Suppressor macrophage treated with lipopolysaccharide for 4 hours (primary cell): ENCODE data around the gene ABHD6.
"Not testable (repeated sequence)": the region's sequence is repeated elsewhere in the genome, so short reads cannot be mapped to it uniquely, and the experiment has no call there.

ENCODE experiments used
- DNase-seq: peaks from one replicate; pipeline ENCODE4 v3.0.0-alpha.2; 2020

Gene ABHD6

DNA sequence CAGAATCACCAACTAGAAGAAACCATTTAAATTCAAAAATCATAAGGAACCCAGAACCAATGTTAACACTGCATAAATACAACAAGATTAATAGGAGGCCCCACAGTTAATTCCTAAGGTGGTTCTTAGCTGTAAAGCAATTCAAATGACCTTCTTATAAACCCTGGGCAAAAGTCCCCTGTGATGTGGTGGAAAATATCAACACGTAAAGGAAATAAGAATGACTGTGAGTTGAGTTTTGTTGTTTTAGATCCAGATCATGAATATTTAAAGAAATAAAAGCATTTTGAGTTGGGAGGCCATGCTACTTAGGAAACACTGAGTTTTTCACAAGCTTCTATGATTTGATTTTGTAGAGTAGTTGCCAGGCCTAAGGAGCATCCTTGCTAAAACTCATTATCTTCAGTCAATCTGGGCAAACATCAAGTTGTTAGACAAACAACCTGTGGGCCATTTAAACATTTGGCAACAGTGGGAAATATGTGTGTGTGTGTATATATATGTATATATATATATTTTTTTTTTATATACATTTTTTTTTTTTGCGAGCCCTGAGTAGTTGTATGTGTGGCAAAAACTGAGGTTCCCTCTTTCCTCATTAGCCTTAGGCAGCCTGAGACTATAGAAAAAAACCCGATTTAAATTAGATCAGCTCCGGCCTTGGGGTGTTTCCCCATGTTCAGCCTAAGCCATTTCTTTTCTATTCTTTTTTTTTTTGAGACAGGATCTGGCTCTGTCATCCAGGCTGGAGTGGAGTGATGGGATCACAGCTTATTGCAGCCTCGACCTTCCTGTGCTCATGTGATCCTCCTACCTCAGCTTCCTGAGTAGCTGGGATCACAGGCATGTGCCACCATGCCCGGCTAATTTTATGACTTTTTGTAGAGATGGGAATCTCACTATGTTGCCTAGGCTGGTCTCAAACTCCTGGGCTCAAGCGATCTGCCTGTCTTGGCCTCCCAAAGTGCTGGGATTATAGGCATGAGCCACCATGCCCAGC is 87.1 kb downstream of the ABHD6 start:
- DNase-seq, result no peak

DNA sequence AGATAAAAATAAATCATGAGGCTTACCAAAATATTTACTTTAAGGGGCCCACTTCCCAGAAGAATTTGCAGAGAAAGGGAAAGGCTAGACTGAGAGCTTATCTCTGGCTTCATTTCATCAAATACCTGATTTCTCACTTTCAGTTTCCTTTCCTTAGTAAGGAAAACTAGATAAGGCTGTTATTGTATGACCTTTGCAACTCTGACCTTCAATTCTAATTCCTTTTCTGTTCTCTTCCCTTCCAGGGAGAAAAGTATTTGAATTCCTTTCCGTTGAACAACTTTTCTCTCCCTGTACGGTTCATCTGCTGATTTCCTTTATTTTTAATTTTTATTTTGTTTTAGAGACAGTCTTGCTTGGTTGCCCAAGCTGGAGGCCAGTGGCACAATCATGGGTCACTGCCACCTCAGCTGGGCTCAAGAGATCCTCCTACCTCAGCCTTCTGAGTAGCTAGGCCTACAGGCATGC is 88.0 kb downstream of the ABHD6 start:
- no peak for DNase-seq

DNA sequence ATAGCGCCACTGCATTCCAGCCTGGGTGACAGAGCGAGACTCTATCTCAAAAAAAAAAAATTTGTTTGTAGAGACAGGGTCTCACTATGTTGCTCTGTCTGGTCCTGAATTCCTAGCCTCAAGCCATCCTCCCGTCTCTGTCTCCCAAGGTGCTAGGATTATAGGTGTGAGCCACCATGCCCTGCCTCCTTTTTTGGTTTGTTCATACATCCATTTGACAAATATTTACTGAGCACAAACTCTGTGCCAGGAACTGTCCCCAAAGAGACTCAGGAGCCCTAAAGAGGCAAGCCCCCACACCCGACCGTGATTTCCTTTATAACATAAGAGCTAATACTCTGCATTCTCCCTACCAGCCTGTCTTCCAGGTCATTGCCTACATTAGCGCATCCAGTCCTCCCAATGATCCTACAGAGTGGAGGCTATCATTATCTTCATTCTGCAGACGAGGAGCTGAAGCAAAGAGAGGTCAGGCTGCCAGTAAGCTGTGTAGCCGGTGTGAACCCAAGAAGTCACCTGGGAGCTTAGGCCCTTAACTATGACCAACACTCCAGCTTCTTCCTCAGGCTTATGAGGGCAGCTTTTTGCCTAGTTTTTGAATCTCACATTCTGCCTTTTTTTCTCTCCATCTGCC is 88.8 kb downstream of the ABHD6 start:
- no peak for DNase-seq

- no peak for DNase-seq
These were observed 91.7 kb downstream of the ABHD6 start for GRCh38 chr3:58329150-58329921.

DNA sequence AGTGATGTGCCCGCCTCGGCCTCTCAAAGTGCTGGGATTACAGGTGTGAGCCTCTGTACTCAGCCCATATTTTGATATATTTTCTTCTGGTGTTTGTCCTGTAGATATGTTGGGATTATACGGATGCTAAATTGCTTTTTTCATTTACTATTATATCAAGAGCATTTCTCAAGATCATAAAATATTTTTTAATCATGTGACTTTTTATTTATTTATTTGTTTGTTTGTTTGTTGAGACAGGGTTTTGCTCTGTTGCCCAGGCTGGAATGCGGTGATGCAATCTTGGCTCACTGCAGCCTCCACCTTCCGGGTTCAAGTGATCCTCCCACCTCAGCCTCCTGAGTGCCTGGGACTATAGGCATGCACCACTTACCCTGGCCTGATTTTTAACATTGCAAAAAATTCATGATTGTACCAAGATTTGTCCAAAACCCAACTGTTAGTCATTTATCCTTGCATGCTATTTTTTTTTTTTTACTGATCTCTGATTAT is 92.4 kb downstream of the ABHD6 start:
- no peak for DNase-seq

DNA sequence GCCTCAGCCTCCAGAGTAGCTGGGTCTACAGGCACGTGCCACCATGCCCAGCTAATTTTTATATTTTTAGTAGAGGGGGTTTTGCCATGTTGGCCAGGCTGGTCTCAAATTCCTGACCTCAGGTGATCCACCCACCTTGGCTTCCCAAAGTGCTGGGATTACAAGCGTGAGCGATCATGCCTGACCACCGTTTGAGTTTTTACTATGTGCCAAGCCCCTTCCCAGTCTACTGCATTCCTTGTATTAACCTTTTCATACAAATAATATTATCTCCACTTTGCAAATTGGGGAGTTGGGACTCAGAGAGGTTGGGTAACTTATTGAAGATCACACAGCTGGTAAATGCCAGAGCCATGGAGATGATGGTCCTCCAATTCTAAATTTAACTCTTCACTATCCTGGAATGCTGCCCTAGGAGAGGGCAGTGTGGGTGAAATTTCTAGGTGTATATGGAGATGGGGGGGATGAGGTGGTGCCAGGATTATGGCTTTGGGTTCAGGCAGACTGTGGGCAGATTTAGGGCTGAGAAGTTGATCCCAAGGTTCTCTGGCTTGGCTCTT is 94.1 kb downstream of the ABHD6 start:
- no peak for DNase-seq

GRCh38 chr3:58332575-58333188 is 95.1 kb downstream of the ABHD6 start, which contains the start of gene PXK:
Gene PXK, plus strand, starts transcription at chr3:58332892. Its CDS starts 97 bp downstream, at chr3:58332989.
- DNase-seq, result peak; percentile 87

- no peak for DNase-seq
These were observed 95.8 kb downstream of the ABHD6 start for GRCh38 chr3:58333206-58334012.

DNA sequence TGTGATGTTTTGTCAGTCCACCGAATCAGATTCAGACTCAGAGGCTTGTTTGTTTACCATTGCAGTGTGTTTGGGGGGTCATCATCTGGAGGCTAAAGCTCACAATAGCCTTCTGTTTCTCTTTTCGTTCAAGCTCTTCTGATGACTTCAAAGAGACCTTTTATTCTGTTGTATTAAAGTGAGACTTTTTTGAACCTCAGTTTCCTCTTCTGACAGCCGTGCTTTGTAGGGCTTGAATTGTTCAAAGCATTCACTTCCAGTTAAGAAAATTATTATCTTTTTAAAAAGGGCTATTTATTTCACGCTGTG is 96.4 kb downstream of the ABHD6 start:
- DNase-seq, result no peak

- DNase-seq, result no peak
These were observed 96.9 kb downstream of the ABHD6 start for GRCh38 chr3:58334506-58334884.

DNA sequence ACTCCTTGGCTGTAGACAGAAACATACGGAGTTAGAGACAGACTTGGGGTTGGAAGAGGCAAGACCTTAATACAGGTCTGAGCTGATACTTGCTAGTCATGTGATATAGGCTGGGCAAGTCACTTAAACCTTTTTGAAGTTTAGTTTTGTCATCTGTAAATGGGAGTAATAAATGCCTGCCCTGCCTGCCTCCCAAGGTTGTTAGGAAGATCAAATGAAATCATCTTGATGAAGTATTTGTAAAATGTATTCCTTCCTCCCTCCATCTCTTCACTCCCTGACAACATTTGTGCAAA is 98.0 kb downstream of the ABHD6 start:
- DNase-seq, result no peak

- DNase-seq, result no peak
These were observed 98.7 kb downstream of the ABHD6 start for GRCh38 chr3:58336135-58336882.

GRCh38 chr3:58337190-58337589 is 99.6 kb downstream of the ABHD6 start:
- DNase-seq, result no peak

DNA sequence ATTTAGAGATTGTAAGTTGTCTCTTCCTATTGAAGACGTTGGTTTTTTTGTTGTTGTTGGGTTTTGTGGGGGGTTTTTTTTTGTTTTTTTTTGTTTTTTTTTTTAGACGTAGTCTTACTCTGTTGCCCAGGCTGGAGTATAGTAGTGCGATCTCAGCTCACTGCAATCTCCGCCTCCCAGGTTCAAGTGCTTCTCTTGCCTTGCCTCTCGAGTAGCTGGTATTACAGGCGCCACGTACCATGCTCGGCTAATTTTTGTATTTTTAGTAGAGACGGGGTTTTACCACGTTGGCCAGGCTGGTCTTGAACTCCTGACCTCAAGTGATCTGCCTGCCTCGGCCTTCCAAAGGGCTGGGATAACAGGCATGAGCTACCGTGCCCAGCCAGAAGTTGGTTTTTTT is 101.6 kb downstream of the ABHD6 start:
- not testable (repeated sequence) for DNase-seq

- DNase-seq, result no peak
These were observed 103.1 kb downstream of the ABHD6 start for GRCh38 chr3:58340594-58341244.

- no peak for DNase-seq
These were observed 103.8 kb downstream of the ABHD6 start for GRCh38 chr3:58341376-58341775.

DNA sequence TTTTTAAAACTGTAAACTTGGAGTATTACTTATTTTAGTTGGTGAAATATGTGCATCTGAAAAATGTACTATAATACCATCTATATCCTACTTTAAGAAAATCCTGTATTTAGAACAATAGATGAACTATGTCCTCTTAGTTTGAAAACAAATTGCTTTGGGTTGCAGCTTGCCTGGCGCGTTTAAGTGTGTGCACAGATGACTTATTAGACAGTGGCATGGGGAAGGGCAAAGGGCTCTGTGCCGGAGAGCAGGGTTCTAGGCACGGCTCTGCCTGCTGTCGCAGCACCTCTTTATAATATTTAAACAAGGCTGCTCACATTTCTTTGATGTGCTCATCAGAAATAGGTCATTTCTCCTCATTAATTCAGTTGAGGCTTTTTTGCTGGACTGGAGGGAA is 105.1 kb downstream of the ABHD6 start:
- no peak for DNase-seq
